ENCODE results near the gene CLEC3B.

- TF ChIP-seq POLR2AphosphoS5 (IDR thresholded peaks at IDR 0.05; ENCODE audit: low read depth, low read length) (no peak), POLR2A (IDR thresholded peaks at IDR 0.05; ENCODE audit: low read depth, low read length) (no peak), SPI1 (IDR thresholded peaks at IDR 0.05; ENCODE audit: low read depth, low read length) (no peak), TAF1 (IDR thresholded peaks at IDR 0.05; ENCODE audit: low read depth, low read length) (no peak), POU2F2 (IDR thresholded peaks at IDR 0.05; ENCODE audit: low read depth, low read length) (no peak), PAX5 (IDR thresholded peaks at IDR 0.05; ENCODE audit: insufficient read depth, low read length, severe bottlenecking) (no peak)
Observed at GRCh38 chr3:45002720-45003119, 23.4 kb upstream of the CLEC3B start.

Data from GM12891 (cell line).